Cerebellar nuclear complex (tissue), 1 donor: ENCODE data around the gene E4F1.
"Not testable (repeated sequence)": the region's sequence is repeated elsewhere in the genome, so short reads cannot be mapped to it uniquely, and the experiment has no call there.

ENCODE experiments used
- DNase-seq, 2 experiments: peaks; one replicate each; lab custom pipeline; 2025; lab: John Stamatoyannopoulos, UW

Gene E4F1

GRCh38 chr16:2230376-2230775, 7.0 kb downstream of the E4F1 start:
- no peak for DNase-seq

GRCh38 chr16:2231016-2231931, 7.9 kb downstream of the E4F1 start:
- no peak for DNase-seq

DNA sequence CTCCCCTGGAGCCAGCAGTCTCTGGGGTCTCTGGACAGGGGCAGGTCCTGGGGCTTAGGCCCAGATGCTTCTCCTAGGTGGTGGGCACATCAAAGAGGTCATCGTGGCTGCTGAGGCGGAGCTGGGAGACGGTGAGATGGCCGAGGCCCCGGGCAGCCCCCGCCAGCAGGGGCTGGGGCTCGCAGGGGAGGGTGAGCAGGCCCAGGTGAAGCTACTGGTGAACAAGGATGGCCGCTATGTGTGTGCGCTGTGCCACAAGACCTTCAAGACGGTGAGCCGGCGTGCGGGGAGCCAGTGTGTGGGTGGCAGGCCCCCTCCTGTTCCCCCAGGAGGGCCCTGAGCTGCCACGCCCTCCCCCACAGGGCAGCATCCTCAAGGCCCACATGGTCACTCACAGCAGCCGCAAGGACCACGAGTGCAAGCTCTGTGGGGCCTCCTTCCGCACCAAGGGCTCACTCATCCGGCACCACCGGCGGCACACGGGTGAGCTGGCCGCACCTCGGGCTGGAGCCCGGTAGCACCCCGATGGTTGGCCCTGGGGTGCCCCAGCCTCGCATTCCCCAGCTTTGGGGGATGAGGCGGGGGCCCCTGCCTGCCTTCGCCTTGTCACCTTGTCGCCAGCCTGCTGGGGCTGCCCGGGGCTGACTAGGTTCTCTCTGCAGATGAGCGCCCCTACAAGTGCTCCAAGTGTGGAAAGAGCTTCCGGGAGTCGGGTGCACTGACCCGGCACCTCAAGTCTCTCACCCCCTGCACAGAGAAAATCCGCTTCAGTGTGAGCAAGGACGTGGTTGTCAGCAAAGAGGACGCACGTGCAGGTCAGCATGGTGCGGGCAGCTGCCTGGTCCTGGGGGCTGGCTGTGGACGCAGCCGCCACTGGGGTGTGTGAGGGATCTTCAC, 9.0 kb downstream of the E4F1 start:
- DNase-seq: no peak

DNA sequence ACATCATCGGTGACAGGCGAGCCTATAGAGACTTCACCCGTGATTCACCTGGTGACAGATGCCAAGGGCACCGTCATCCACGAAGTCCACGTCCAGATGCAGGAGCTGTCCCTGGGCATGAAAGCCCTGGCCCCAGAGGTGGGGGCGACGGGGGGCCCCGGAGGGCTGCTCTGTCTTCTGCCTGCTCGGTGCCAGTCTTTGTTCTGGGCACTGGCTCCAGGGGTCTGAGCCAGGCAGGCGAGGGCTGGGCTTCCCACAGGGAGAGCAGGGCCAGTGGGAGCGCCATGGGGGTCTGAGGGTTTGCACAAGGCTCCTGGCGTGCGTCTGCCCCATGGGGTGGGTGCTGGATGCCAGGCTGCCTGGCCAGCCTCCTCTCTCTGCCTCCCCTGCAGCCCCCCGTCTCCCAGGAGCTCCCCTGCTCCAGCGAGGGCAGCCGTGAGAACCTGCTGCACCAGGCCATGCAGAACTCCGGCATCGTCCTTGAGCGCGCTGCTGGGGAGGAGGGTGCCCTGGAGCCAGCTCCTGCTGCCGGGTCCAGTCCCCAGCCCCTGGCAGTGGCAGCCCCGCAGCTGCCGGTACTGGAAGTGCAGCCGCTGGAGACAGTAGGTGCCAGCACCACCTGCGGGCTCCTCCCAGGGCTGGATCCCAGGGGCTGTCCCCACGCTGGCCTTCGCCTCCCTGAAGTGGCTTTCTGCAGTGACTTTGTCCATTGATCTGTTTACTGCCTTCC, 9.8 kb downstream of the E4F1 start:
- DNase-seq: no peak

DNA sequence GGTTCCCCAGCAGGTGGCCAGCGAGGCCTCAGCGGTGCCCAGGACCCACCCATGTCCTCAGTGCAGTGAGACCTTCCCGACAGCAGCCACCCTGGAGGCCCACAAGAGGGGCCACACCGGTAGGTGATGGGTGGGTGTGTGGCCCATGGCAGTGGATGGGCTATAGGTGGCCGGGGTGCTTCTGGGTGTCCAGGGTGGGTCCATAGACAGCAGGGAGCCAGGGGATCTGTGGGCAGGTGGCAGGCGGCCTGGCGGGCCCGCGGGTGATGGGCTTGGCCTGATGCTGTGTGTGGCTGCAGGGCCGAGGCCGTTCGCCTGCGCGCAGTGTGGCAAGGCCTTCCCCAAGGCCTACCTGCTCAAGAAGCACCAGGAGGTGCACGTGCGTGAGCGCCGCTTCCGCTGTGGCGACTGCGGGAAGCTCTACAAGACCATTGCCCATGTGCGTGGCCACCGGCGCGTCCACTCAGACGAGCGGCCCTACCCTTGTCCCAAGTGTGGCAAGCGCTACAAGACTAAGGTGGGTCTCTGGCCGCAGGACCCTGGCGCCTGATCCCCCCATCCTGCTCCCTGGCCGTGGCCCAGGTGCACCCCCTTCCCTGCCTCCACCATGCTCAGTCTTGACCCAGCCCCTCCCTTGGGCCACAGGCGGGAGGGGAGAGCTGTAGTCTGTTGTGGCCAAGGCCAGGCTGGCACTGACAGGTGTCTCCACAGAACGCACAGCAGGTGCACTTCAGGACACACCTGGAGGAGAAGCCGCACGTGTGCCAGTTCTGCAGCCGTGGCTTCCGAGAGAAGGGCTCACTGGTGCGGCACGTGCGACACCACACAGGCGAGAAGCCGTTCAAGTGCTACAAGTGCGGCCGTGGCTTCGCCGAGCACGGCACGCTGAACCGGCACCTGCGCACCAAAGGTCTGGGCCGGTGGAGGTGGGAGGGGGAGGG, 10.8 kb downstream of the E4F1 start:
- no peak for DNase-seq

DNA sequence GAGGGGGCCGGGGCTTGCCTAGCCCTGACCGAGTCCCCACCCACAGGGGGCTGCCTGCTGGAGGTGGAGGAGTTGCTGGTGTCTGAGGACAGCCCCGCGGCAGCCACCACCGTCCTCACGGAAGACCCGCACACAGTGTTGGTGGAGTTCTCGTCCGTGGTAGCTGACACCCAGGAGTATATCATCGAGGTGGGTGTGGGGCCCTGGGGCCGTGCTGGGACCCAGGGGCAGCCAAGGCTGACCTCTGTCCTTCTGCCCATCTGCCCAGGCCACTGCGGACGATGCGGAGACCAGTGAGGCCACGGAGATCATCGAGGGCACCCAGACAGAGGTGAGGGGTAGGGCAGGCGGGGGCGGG, 11.4 kb downstream of the E4F1 start:
- no peak for DNase-seq

GRCh38 chr16:2235234-2235651, 11.9 kb downstream of the E4F1 start:
- DNase-seq: no peak

DNA sequence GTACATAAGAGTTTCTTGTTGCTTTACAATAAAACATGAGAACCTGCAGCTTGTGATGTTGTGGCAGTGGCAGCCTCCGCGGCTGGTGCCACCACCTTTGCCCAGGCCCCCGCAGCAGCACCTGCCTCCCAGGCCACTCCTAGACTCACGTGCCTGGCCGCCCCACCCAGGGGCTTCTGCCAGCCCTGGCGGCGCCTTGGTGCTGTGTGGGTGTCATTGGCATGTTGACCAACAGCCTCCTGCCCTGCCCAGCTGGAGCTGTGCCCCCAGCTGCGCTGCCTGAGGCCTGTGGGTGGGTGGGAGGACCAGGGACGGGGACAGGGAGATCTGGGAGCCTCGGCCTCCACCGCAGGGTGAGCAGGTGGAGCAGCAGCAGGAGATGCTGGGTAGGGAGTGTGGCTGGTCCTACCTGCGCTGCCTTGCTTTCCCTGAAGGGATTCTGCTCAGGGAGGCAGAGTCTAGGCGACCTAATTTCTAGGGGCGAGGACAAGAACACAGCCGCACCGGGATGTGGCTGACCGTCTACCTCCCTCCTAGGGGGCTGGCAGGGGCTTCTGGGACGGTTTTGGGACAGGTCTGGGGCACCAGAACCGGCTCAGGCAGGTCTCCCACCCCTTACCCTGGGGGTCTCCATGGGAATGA, 12.4 kb downstream of the E4F1 start:
- no peak for DNase-seq

DNA sequence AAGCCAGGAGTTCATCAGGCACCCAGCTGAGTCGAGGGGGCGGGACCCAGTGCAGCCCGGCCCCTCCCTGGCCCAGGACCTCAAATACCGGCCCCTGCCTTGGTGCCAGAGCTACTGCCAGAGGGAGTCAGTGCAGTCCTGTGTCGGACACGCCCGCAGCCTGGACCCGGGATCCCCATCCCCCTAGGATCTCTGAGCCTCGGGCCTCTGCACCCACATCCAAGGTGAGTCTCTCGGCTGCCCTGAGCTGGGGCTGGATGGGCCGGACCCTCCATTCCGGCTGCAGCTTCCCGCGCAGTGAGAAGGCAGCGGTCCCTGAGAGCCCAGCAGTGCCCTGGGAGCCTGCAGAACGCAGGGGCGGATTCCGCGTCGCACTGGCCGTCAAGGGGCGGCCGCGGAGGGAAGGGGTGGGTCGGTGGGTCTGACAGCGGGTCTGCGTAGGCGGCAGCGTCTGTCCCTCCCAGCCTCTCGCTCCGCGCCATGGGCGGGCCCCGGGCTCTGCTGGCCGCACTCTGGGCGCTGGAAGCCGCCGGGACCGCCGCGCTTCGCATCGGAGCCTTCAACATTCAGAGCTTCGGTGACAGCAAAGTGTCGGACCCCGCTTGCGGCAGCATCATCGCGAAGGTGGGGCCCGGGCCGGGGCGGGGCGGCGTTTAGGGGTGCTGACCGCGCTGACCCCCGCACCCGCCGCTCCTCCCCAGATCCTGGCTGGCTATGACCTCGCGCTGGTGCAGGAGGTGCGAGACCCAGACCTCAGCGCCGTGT, 13.1 kb downstream of the E4F1 start, which contains the start of gene DNASE1L2:
TSS of gene DNASE1L2 (plus strand) at position 108 of the 765 bp plus-strand sequence. CDS start at position 481, 373 bp downstream.
- no peak for DNase-seq

- DNase-seq: no peak
These were observed 13.7 kb downstream of the E4F1 start for GRCh38 chr16:2237102-2237482.

DNA sequence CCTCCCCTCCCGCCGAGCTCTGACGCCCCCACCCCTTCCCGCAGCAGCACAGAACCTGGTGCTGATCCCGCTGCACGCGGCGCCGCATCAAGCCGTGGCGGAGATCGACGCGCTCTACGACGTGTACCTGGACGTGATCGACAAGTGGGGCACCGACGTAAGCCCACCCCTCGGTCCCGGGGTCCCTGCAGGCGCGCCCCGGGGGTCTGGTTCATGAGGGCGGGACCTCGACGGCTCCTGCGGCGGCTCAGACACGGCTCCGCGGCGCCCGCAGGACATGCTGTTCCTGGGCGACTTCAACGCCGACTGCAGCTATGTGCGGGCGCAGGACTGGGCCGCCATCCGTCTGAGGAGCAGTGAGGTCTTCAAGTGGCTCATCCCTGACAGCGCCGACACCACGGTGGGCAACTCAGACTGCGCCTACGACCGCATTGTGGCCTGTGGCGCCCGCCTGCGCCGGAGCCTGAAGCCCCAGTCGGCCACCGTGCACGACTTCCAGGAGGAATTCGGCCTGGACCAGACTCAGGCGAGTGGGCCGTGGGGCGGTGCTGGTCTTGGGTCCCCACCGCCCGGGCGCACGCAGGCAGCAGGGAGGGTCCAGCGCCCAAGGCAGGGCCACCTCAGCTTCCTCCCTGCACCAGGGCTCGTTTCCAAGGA, 14.2 kb downstream of the E4F1 start:
- no peak for DNase-seq

DNA sequence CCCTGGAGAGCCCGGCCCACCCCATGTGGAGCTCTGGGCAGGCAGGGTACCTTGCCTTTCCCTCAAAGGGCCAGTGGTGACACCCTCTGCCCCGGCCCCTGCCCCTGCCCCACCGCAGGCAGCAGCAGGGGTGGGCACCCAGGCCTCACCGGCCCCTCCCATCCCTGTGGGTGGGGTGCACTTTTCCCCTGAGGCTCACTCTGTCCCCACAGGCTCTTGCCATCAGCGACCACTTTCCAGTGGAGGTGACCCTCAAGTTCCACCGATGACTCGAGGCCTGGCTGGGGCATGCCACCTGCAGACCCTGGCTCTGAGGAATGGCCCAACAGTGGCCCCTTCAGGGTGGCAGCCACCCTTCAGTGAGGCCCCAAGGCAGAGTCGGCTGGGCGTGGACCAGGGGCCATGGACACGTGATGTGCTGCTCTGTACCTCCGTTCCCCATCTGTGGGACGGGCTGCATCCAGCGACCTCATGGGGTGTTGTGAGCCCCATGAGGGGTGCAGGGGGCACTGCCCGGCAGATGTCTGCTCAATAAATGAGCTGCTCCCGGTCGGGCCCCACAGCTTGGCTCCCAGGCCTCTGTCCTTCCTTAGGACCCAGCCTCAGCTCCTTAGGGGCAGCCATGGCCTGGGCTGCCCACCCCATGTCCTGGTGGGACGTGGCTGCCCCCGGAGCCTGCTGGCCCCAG, 14.9 kb downstream of the E4F1 start:
- DNase-seq: no peak

DNA sequence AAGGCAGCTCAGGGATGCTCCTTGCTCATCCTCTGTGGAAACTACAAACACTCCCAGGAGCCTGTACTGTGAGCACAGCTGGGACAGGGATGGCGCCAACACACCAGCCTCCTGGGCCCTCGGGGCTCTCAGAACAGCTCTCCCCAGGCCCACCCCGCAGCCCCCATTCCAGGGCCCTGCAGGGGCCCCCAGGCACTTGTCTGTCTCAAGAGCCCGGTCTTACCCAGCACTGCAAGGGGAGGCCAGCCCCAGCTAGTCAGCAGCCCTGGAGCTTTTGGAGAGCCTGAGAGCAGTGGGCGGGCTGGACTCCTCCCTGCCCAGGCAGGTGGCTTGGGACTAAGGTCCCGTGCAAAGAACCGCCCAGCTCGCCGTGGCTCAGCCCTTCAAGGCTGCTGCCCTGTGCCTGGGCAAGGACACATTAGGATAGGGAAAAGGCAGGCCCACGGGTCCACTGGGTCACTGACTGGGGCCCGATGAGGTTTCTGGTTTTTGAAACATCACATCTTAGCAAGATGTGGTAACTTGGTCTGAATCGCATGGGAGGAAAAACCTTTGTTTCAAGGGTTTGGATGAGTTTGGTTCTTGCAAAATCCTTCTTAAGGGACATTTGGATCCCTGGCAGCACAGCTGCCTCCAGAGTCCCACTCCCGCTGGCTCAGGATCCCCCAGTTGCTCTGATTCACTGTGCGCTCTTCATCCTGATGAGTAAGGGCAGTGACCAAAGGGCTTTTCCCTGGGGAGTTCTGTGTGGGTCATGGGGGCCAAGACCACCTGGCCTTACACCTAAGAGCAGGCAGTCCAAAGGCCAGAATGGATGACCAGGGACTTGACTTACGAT, 15.7 kb downstream of the E4F1 start:
- no peak for DNase-seq

DNA sequence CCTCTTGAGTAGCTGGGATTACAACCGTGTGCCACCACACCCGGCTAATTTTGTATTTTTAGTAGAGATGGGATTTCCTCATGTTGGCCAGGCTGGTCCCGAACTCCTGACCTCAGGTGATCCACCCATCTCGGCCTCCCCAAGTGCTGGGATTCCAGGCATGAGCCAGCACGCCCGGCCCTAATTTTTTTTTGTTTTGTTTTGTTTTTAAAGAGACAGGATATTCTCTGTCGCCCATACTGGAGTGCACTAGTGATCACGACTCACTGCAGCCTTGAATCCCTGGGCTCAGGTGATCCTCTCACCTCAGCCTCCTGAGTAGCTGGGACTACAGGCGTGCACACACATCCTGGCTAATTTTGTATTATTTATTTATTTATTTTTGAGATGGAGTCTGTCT, 16.9 kb downstream of the E4F1 start:
- not testable (repeated sequence) for DNase-seq

GRCh38 chr16:2242598-2242997, 19.2 kb downstream of the E4F1 start:
- DNase-seq: no peak

DNA sequence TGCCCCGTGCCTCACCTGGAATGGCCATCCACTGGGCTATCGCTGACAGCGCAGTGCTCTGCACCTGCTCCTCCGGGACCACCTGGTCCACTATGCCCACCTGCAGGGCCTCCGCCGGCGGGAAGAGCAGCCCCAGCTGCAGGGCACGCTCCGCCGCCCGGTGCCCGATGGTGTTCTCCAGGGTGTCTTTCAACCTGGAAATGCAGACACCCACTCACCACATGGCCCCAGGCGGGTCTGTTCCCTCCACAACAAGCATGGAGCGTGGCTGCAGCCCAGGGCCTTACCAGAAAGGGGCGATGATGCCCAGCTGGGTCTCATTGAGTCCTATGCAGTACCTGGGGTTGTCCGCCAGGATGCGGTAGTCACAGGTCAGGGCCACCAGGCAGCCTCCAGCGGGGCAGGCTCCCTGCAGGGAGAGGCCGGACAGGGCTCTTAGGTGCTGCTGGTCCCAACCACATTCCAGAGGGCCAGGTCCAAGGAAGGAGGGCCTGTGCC, 19.7 kb downstream of the E4F1 start:
- no peak for DNase-seq

DNA sequence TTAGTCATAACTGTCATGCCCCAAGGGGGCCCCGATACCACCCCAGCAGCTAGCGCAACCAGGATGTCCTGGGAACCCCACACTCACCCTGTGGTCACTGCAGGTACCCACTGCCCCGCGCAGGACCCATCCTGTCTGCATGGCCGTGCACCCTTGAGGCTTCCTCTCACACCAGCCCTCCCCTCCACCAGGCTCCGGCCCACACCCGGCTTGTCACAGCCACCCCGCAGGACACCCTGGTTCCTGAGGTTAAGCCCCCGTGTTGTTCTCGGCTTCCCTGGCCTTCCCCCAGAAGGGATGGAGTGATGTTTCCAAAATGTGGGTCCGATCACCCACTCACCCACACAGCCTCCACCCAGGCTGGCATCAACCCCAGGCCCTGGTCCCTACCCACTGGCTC, 20.4 kb downstream of the E4F1 start:
- DNase-seq: no peak

DNA sequence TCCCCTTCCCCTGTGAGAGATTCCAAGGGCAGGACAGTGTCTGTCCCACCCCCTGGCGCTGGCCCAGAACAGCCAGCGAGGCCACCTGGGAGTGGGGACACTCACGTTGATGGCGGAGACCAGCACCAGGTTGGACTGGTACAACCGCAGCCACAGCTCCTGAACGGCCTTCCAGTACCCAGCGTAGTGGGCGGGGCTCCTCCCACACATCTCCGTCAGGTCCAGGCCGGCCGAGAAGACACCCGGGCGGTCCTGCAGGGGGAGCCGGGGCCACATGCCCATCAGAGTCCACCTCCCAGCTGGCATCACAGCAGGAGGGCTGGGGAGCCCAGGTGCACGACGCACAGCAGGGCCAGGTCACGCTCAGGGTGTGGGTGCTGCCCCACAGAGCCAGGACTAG, 20.9 kb downstream of the E4F1 start:
- DNase-seq: no peak
